C4-2B (cell line): ENCODE results near the gene LRRN2.

Experiments used
- ZFX ChIP-seq: fragments of 450-650 bp; IDR thresholded peaks from 2 replicates; pipeline ENCODE4 v1.6.1; 2017
- TF ChIP-seq, protein P1 (sequence below): fragments of 450-650 bp; conservative IDR thresholded peaks from 2 replicates; pipeline ENCODE4 v1.5.1; 2017; ENCODE audit warnings: mild to moderate bottlenecking

DNA sequence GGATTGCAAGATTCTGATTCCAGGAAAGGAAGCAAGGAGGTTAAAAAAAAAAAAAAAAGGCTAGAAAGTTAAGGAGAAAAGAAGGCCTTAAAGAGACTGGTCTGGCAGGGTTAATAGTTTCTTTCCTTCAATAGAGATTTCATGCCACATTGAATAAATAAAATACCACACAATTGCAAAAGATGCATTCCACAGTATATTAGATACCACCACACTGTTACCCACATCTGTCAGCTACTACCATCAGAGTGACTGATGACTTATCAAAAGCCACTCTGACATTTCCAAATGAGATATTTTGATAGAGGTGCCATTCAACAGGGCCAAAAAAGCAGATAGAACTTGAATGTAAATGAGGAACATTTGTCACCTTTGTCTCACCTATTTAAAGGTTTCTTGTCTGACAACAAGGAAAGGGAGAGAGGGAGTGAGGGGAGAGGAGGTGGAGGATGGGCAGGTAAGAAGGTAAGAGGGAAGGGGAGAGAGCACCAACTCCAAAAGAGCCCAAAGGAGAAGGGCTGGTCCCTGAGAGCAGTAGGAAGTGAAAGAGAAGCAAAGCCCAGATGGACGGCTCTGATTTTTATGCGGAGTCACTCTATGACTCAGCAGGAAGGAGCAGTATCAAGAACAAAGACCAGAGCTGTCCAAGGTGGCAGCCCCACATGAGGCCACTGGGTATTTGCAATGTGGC lies 38.3 kb downstream of the LRRN2 start:
- TF ChIP-seq, protein P1, sequence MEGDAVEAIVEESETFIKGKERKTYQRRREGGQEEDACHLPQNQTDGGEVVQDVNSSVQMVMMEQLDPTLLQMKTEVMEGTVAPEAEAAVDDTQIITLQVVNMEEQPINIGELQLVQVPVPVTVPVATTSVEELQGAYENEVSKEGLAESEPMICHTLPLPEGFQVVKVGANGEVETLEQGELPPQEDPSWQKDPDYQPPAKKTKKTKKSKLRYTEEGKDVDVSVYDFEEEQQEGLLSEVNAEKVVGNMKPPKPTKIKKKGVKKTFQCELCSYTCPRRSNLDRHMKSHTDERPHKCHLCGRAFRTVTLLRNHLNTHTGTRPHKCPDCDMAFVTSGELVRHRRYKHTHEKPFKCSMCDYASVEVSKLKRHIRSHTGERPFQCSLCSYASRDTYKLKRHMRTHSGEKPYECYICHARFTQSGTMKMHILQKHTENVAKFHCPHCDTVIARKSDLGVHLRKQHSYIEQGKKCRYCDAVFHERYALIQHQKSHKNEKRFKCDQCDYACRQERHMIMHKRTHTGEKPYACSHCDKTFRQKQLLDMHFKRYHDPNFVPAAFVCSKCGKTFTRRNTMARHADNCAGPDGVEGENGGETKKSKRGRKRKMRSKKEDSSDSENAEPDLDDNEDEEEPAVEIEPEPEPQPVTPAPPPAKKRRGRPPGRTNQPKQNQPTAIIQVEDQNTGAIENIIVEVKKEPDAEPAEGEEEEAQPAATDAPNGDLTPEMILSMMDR: no peak
- TF ChIP-seq ZFX: no peak
